Measurements from ENCODE around the gene FDXACB1.

The FDXACB1 gene

DNA sequence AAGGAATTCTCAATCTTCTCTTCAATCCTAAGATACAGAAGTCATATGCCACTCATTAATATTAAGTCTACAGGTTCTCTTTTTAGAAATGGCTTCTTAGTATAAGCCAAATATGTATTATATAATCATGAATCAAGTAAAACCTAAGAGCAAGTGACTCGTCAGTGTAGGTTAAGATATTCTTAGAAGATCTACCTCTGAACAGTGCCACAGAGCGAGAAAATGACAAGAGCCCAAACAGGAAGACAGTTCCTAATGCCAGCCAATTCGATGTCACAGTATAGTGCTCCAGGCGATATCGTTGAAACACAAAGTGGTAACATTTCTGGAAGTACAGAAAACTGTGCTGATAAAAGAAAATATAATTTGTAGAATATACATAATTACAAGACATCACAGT lies 40.9 kb downstream of the FDXACB1 start:
- Histone ChIP-seq H3K4me3 (ENCODE audit: low read depth in 1 of 2, low read length in 2 of 2) (no peak overlapping the region), H3K9me3 (ENCODE audit: low read length) (no peaks in the 10 kb centered on the region), H3K4me1 (ENCODE audit: insufficient read depth, low read length) (no peaks in the 10 kb centered on the region), H3K27ac (ENCODE audit: low read depth, low read length) (no peak overlapping the region), H3K36me3 (ENCODE audit: insufficient read depth, low read length) (peaks cover 39% of the 10 kb centered on the region), H3K27me3 (ENCODE audit: control insufficient read depth in 1 of 2, insufficient read depth in 2 of 2, low read length in 2 of 2) (no peaks in the 10 kb centered on the region), H3K9ac (ENCODE audit: low read length) (no peak overlapping the region)

DNA sequence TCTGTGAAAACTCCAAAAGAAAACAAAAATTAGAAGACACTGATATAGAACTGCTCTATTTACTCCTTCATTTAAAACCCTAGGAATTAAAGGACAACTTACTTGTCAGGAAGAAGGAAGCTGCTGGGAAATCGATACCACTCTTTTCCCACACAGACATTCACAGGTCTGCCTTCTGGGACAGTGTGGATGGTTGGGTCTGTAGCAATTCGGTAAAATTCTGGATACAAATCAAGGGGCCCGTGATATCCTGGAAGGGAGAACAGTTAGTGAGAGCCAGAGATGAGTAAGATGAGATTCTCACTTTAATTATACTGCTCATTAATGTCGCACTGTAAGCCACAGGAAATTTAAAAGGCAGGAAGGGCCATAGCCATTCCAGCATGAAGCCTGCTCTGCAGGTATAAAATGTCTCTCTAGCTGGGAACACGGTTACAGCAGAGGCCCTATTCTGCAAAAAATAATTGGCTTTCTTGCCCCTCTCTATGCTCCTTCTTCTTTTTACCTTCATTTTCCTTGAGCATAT lies 41.5 kb downstream of the FDXACB1 start:
- no peak overlapping the region for H3K27ac ChIP-seq (ENCODE audit: low read depth, low read length)
- no peaks in the 10 kb centered on the region for H3K4me1 ChIP-seq (ENCODE audit: insufficient read depth, low read length)
- peaks cover 39% of the 10 kb centered on the region for H3K36me3 ChIP-seq (ENCODE audit: insufficient read depth, low read length)
- H3K9ac ChIP-seq (ENCODE audit: low read length): no peak overlapping the region
- no peak overlapping the region for H3K4me3 ChIP-seq (ENCODE audit: low read depth in 1 of 2, low read length in 2 of 2)
- H3K9me3 ChIP-seq (ENCODE audit: low read length): no peaks in the 10 kb centered on the region
- no peaks in the 10 kb centered on the region for H3K27me3 ChIP-seq (ENCODE audit: control insufficient read depth in 1 of 2, insufficient read depth in 2 of 2, low read length in 2 of 2)

GRCh38 chr11:111836721-111837120 lies 42.2 kb downstream of the FDXACB1 start:
- H3K27me3 ChIP-seq (ENCODE audit: control insufficient read depth in 1 of 2, insufficient read depth in 2 of 2, low read length in 2 of 2): no peaks in the 10 kb centered on the region
- H3K36me3 ChIP-seq (ENCODE audit: insufficient read depth, low read length): peaks cover 39% of the 10 kb centered on the region
- no peak overlapping the region for H3K9ac ChIP-seq (ENCODE audit: low read length)
- no peak overlapping the region for H3K27ac ChIP-seq (ENCODE audit: low read depth, low read length)
- no peak overlapping the region for H3K4me3 ChIP-seq (ENCODE audit: low read depth in 1 of 2, low read length in 2 of 2)
- H3K4me1 ChIP-seq (ENCODE audit: insufficient read depth, low read length): no peaks in the 10 kb centered on the region
- no peaks in the 10 kb centered on the region for H3K9me3 ChIP-seq (ENCODE audit: low read length)

DNA sequence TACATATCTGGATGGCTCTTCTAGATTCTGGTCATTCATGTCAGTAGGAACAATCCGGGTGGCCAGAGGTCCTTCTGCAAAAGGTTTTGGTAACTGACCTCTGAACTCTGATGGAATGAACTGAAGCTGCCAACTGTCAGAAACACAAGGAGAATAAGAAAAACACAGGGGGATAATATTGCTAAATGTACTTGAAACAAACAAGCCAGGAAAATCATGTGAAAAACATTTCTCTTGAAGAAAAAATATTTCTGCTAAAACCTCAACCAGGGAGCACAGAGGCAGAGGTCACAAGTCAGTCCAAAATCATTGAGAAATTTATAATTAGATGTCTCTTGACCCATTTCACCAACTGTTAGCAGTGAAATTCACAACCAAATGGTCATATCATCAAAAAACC lies 42.8 kb downstream of the FDXACB1 start:
- Histone ChIP-seq H3K27ac (ENCODE audit: low read depth, low read length) (no peak overlapping the region), H3K9me3 (ENCODE audit: low read length) (no peaks in the 10 kb centered on the region), H3K4me1 (ENCODE audit: insufficient read depth, low read length) (no peaks in the 10 kb centered on the region), H3K4me3 (ENCODE audit: low read depth in 1 of 2, low read length in 2 of 2) (no peak overlapping the region), H3K36me3 (ENCODE audit: insufficient read depth, low read length) (peaks cover 39% of the 10 kb centered on the region), H3K27me3 (ENCODE audit: control insufficient read depth in 1 of 2, insufficient read depth in 2 of 2, low read length in 2 of 2) (no peaks in the 10 kb centered on the region), H3K9ac (ENCODE audit: low read length) (no peak overlapping the region)

DNA sequence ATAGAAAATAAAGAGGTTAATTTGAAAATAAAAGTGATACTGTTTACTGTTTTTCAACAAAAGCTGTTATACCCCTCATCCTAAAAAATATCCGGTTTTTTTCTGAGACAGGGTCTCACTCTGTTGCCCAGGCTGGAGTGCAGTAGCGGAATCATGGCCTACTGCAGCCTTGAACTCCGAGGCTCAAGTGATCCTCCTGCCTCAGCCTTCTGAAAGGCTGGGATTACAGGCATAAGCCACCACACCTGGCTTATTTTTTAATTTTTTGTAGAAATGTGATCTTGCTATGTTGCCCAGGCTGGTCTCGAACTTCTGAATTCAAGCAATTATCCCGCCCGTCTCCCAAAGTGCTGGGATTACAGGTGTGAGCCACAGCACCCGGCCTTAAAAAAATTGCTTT lies 43.3 kb downstream of the FDXACB1 start:
- H3K27ac ChIP-seq (ENCODE audit: low read depth, low read length): no peak overlapping the region
- no peaks in the 10 kb centered on the region for H3K4me1 ChIP-seq (ENCODE audit: insufficient read depth, low read length)
- no peak overlapping the region for H3K9ac ChIP-seq (ENCODE audit: low read length)
- no peaks in the 10 kb centered on the region for H3K27me3 ChIP-seq (ENCODE audit: control insufficient read depth in 1 of 2, insufficient read depth in 2 of 2, low read length in 2 of 2)
- no peak overlapping the region for H3K4me3 ChIP-seq (ENCODE audit: low read depth in 1 of 2, low read length in 2 of 2)
- H3K9me3 ChIP-seq (ENCODE audit: low read length): no peaks in the 10 kb centered on the region
- H3K36me3 ChIP-seq (ENCODE audit: insufficient read depth, low read length): peaks cover 39% of the 10 kb centered on the region

DNA sequence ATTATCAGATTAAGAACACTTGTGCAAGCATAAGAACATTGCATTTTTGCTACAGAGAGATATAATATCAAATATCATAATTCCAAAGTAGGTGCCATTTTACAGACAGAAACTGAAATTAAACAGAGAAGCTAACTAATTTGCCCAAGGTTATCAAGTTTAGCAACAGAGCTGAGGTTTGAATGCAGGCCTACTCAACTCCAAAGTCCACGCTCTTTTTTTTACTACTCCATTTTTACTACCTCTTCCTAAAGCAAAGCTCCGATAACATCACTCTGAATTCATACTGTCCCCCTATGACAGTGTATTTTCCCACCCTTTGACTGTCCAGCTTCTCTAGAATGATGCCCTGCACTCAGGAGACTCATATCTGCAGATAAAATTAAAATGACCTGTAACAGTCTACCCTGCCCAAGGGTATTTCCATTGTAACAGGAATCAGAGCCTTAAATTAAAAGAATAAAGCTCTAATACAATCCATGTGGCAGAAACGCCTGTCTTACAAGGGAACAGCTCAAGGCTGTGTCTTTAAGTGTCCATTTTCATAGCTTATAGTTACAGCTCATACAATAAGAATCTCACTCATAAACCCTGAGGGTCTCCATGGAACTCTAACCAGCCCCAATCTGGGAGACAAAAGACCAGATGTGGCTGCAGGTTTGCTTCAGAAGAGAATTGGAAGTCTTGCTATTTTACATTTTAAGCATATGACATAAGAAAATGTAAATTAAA lies 44.4 kb downstream of the FDXACB1 start:
- H3K27me3 ChIP-seq (ENCODE audit: control insufficient read depth in 1 of 2, insufficient read depth in 2 of 2, low read length in 2 of 2): no peaks in the 10 kb centered on the region
- no peak overlapping the region for H3K9ac ChIP-seq (ENCODE audit: low read length)
- H3K9me3 ChIP-seq (ENCODE audit: low read length): no peaks in the 10 kb centered on the region
- no peak overlapping the region for H3K27ac ChIP-seq (ENCODE audit: low read depth, low read length)
- H3K36me3 ChIP-seq (ENCODE audit: insufficient read depth, low read length): peaks cover 35% of the 10 kb centered on the region
- no peaks in the 10 kb centered on the region for H3K4me1 ChIP-seq (ENCODE audit: insufficient read depth, low read length)
- no peak overlapping the region for H3K4me3 ChIP-seq (ENCODE audit: low read depth in 1 of 2, low read length in 2 of 2)

GRCh38 chr11:111833524-111833923 lies 45.4 kb downstream of the FDXACB1 start:
- Histone ChIP-seq H3K27ac (ENCODE audit: low read depth, low read length) (no peak overlapping the region), H3K36me3 (ENCODE audit: insufficient read depth, low read length) (peaks cover 42% of the 10 kb centered on the region), H3K9ac (ENCODE audit: low read length) (no peak overlapping the region), H3K4me3 (ENCODE audit: low read depth in 1 of 2, low read length in 2 of 2) (no peak overlapping the region), H3K27me3 (ENCODE audit: control insufficient read depth in 1 of 2, insufficient read depth in 2 of 2, low read length in 2 of 2) (no peaks in the 10 kb centered on the region), H3K9me3 (ENCODE audit: low read length) (no peaks in the 10 kb centered on the region), H3K4me1 (ENCODE audit: insufficient read depth, low read length) (no peaks in the 10 kb centered on the region)

DNA sequence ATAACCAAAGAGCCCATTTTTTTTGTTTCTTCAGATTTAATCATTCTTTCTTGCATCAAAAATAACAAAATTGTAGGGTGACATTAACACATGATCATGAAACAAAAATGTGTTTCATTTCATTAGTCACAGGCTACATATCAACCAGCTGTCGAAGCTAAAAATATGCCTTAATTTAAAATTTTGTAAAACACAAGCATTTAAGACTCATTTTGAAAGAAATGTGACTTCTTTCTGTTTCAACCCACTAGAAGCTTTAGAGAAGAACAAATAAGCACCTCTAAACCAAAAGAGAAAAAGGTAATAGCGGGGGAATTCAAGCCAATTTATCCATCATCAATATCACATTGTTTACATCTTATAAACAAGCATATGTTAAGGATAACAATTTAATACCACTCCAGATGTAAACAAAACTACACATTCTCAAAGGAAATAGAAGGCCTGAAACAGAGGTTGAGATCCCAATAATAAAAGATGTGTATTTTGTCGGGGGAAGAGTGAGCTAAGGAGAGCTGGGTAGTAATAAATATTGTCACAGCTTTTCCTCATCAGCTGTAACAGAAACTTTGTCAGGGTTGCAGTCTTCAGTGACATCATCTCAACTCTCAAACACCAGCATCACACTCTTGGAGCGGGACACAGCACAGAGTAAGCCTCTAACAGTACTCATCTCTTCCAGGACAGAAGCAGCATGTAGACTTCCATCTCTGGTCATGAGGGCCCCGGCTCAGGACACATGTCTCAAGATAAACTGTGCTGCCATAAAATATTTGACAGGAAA lies 49.6 kb downstream of the FDXACB1 start:
- Histone ChIP-seq H3K9me3 (ENCODE audit: low read length) (no peaks in the 10 kb centered on the region), H3K4me3 (ENCODE audit: low read depth in 1 of 2, low read length in 2 of 2) (no peak overlapping the region), H3K36me3 (ENCODE audit: insufficient read depth, low read length) (peaks cover 9% of the 10 kb centered on the region), H3K4me1 (ENCODE audit: insufficient read depth, low read length) (no peaks in the 10 kb centered on the region), H3K27me3 (ENCODE audit: control insufficient read depth in 1 of 2, insufficient read depth in 2 of 2, low read length in 2 of 2) (no peaks in the 10 kb centered on the region), H3K27ac (ENCODE audit: low read depth, low read length) (no peak overlapping the region), H3K9ac (ENCODE audit: low read length) (no peak overlapping the region)

DNA sequence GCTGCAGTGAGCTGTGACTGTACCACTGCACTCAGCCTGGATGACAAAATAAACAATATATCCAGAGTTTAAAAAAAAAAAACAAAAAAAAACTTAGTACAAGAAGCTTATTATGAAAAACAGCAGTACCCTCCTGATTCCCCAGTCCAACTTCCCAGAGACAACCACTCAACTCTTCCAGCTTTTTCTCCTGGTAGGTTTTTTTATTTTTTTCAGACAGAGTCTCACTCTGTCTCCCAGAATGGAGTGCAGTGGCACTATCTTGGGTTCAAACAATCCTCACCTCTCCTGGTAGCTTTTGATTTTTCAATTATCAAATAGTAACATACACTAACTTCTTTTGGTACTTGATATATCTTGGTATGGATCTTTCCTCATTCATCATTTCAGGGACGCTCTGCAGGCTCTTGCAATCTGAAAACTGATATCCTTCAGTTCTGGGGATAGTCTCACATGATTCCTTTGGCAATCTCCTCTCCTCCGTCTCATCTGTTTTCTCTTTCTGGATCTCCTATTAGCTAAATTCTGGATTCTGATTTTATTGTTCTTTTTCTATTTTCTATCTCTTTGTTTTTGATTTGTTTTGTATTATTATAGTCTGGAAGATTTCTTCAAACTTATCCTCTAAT lies 52.5 kb downstream of the FDXACB1 start:
- no peak overlapping the region for H3K27ac ChIP-seq (ENCODE audit: low read depth, low read length)
- H3K9ac ChIP-seq (ENCODE audit: low read length): no peak overlapping the region
- H3K4me3 ChIP-seq (ENCODE audit: low read depth in 1 of 2, low read length in 2 of 2): no peak overlapping the region
- peaks cover 8% of the 10 kb centered on the region for H3K36me3 ChIP-seq (ENCODE audit: insufficient read depth, low read length)
- no peaks in the 10 kb centered on the region for H3K4me1 ChIP-seq (ENCODE audit: insufficient read depth, low read length)
- H3K27me3 ChIP-seq (ENCODE audit: control insufficient read depth in 1 of 2, insufficient read depth in 2 of 2, low read length in 2 of 2): no peaks in the 10 kb centered on the region
- no peaks in the 10 kb centered on the region for H3K9me3 ChIP-seq (ENCODE audit: low read length)

Measured in muscle layer of colon (tissue), 2 donors.